GM23248 (cell line): ENCODE results near the gene LRMDA. TPM values are rescaled to one million over a fixed set of nuclear protein-coding genes. Genes with fewer than 3 reads are reported as not detected.
"Not testable (repeated sequence)": the region's sequence is repeated elsewhere in the genome, so short reads cannot be mapped to it uniquely, and the experiment has no call there.

Experiments
- DNase-seq: peaks from one replicate; pipeline ENCODE4 v3.0.0-alpha.2; 2015
- H2AFZ ChIP-seq: fragments of 200-600 bp; sonication (generic); 2 replicates; pipeline ENCODE4 v1.6.1; 2016; ENCODE audit warnings: antibody characterized with exemption
- H3F3A ChIP-seq: fragments of 200-600 bp; sonication (generic); 2 replicates; pipeline ENCODE4 v1.6.1; 2016; ENCODE audit warnings: mild to moderate bottlenecking, antibody characterized with exemption, mixed run types; ENCODE audit not compliant: insufficient read depth
- H3K27ac ChIP-seq: fragments of 200-600 bp; sonication (generic); 2 replicates; pipeline ENCODE4 v1.5.1; 2016; ENCODE audit warnings: mild to moderate bottlenecking
- H3K27me3 ChIP-seq: fragments of 200-600 bp; sonication (generic); replicated peaks from 2 replicates; pipeline ENCODE4 v1.6.1; 2016; ENCODE audit warnings: mild to moderate bottlenecking; ENCODE audit not compliant: insufficient read depth
- H3K36me3 ChIP-seq: fragments of 200-600 bp; sonication (generic); 2 replicates; pipeline ENCODE4 v1.6.1; 2016; ENCODE audit warnings: low read depth, mild to moderate bottlenecking
- H3K4me1 ChIP-seq: fragments of 200-600 bp; sonication (generic); 2 replicates; pipeline ENCODE4 v1.6.1; 2016; ENCODE audit warnings: mild to moderate bottlenecking; ENCODE audit not compliant: insufficient read depth
- H3K4me2 ChIP-seq: fragments of 200-600 bp; sonication (generic); one replicate; pipeline ENCODE4 v1.6.1; 2016; ENCODE audit warnings: mild to moderate bottlenecking; ENCODE audit not compliant: unreplicated experiment
- H3K4me3 ChIP-seq: fragments of 200-600 bp; sonication (generic); 2 replicates; pipeline ENCODE4 v1.5.1; 2016; ENCODE audit warnings: mild to moderate bottlenecking
- H3K79me2 ChIP-seq: fragments of 200-600 bp; sonication (generic); 2 replicates; pipeline ENCODE4 v1.6.1; 2016; ENCODE audit warnings: mild to moderate bottlenecking; ENCODE audit not compliant: insufficient read depth
- H3K9ac ChIP-seq: fragments of 200-600 bp; sonication (generic); 2 replicates; pipeline ENCODE4 v1.6.1; 2016; ENCODE audit warnings: mild to moderate bottlenecking
- H3K9me2 ChIP-seq: fragments of 200-600 bp; sonication (generic); 2 replicates; pipeline ENCODE4 v1.6.1; 2016; ENCODE audit warnings: mixed run types, mild to moderate bottlenecking, moderate library complexity; ENCODE audit not compliant: insufficient read depth
- H3K9me3 ChIP-seq: fragments of 200-600 bp; sonication (generic); one replicate; pipeline ENCODE4 v1.6.1; 2017; ENCODE audit warnings: low read depth
- H4K20me1 ChIP-seq: fragments of 200-600 bp; sonication (generic); 2 replicates; pipeline ENCODE4 v1.6.0; 2016; ENCODE audit not compliant: insufficient read depth
- EZH2 ChIP-seq: fragments of 200-600 bp; sonication (generic); IDR thresholded peaks from 2 replicates; pipeline ENCODE4 v1.6.1; 2018; ENCODE audit warnings: antibody characterized with exemption, mild to moderate bottlenecking; ENCODE audit not compliant: insufficient read depth, poor library complexity, severe bottlenecking
- EZH2phosphoT487 ChIP-seq: fragments of 200-600 bp; sonication (generic); IDR thresholded peaks from 2 replicates; pipeline ENCODE4 v1.6.1; 2018; ENCODE audit warnings: antibody characterized with exemption, moderate library complexity, mild to moderate bottlenecking, low read depth; ENCODE audit not compliant: insufficient read depth
- WGBS, 2 experiments: methylation state at CpG; one replicate each; pipeline ENCODE4 v1.1.6; 2015 to 2017; ENCODE audit warnings: low lambda C conversion rate in 2 of 2, low coverage in 1 of 2; ENCODE audit errors: missing lambda C conversion rate in 2 of 2; 5-methylcytosine and 5-hydroxymethylcytosine counted together
- in situ Hi-C: fragments of 300-500 bp; cut with MboI; formaldehyde crosslinking; loops from 2 replicates; pipeline ENCODE4 v1.15.0; 2020
- polyA plus RNA-seq: library from polyadenylated mRNA; unstranded; fragments of >200 nt; fragmentation: Nextera tagmentation; extraction: Ambion mirVana; gene quantifications from 2 replicates; pipeline ENCODE4 v1.2.1, GENCODE V29; 2016
- total RNA-seq: library from RNA; depleted of rRNA; stranded (reverse); fragments of >200 nt; shearing (Covaris generic); gene quantifications from 2 replicates; pipeline ENCODE4 v1.2.3, GENCODE V29; 2014

The LRMDA gene
- total and polyA plus RNA-seq, 2 experiments from 2014 or later, result 2.6 TPM; not detected in 1

DNA sequence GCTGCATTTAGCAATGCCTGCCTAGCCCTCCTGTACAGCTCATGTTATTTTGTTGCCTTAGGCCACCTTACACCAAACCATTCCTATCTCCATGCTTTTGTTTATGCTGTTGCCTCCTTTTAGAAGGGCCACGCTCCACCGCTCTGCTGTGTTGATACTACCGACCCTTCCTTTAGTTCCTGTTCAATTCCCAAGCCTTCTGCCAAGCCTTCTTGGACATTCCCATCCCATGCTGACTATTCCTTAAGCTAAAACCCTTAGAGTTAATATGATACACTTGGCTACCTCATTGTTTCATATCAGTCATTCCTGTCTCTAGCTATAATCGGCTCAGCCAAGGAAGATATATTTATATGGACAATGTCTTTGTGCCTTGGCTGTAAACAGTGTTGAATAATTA lies 705.5 kb downstream of the LRMDA start:
- H3K27ac ChIP-seq, result no peak overlapping the region
- H3K79me2 ChIP-seq, result no peaks in the 10 kb centered on the region
- H3K4me1 ChIP-seq, result peaks cover 6% of the 10 kb centered on the region; the same call in 1 of the 2 replicates
- H4K20me1 ChIP-seq, result no peaks in the 10 kb centered on the region
- no peaks in the 10 kb centered on the region for H3K9me3 ChIP-seq
- no peak for DNase-seq
- no peaks in the 10 kb centered on the region for H3F3A ChIP-seq
- H2AFZ ChIP-seq, result no peak overlapping the region
- H3K9ac ChIP-seq, result no peak overlapping the region
- H3K36me3 ChIP-seq, result no peaks in the 10 kb centered on the region
- H3K4me3 ChIP-seq, result no peak overlapping the region
- no peak overlapping the region for H3K4me2 ChIP-seq
- 92 to 99% methylated on average over 4 of the region's 4 CpGs for WGBS, 2 experiments
- H3K27me3 ChIP-seq, result no peaks in the 10 kb centered on the region; the same call in 1 of the 2 replicates
- in situ Hi-C loops, result no loop called here
- TF ChIP-seq EZH2, result no peak
- no peak for TF ChIP-seq EZH2phosphoT487
- no peaks in the 10 kb centered on the region for H3K9me2 ChIP-seq

DNA sequence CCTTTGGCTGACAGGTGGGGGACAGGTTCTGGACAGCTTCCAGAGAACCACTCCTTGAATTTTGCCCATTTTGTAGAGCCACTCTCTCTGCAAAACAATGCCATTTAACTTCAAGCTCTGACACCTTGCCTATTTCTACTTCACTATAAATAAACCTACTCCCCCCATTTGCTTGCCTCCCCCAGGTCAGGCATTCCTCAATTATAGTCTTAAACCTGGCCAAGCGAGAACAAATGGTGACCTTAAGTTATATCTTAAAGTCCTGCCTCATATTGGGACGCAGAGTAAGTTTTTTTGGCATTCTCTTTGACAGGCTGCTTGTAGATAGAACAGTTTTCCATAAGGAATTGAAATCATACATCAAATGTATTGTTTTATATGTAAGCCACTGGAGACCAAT lies 706.9 kb downstream of the LRMDA start:
- H2AFZ ChIP-seq, result no peak overlapping the region
- H3K79me2 ChIP-seq, result no peaks in the 10 kb centered on the region
- H3F3A ChIP-seq, result no peaks in the 10 kb centered on the region
- H3K4me3 ChIP-seq, result no peak overlapping the region
- no peaks in the 10 kb centered on the region for H3K36me3 ChIP-seq
- DNase-seq, result no peak
- H3K4me2 ChIP-seq, result no peak overlapping the region
- peaks cover 6% of the 10 kb centered on the region; the same call in 1 of the 2 replicates for H3K4me1 ChIP-seq
- no peaks in the 10 kb centered on the region for H4K20me1 ChIP-seq
- H3K9ac ChIP-seq, result no peak overlapping the region
- WGBS, 2 experiments, result 89 to 92% methylated on average over 2 of the region's 2 CpGs
- H3K27me3 ChIP-seq, result no peaks in the 10 kb centered on the region; the same call in 1 of the 2 replicates
- no peaks in the 10 kb centered on the region for H3K9me3 ChIP-seq
- no peak overlapping the region for H3K27ac ChIP-seq
- no peaks in the 10 kb centered on the region for H3K9me2 ChIP-seq
- in situ Hi-C loops, result no loop called here
- TF ChIP-seq EZH2, result no peak

DNA sequence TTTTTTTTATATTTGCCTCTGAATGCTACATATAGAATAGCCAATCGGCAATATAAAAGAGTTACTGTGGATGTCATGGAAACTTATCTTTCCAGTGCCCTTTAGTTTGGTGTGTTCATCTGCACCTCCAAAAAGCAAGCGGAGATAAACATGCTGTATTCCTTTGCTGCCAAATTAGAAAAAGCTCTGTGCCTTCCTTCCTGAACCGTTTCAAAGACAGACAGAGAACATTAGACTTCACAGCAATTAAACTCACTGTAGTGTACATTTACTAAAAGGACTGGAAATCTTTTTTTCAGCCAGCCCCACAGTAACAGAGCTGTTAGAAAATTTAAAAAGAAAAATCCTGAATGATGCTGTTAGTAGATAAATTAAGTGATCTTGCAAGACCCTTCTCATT lies 707.5 kb downstream of the LRMDA start:
- in situ Hi-C loops, result no loop called here
- no peaks in the 10 kb centered on the region for H3K9me3 ChIP-seq
- H4K20me1 ChIP-seq, result no peaks in the 10 kb centered on the region
- peaks cover 2% of the 10 kb centered on the region; the same call in 1 of the 2 replicates for H3K4me1 ChIP-seq
- no peak overlapping the region for H3K4me3 ChIP-seq
- H3F3A ChIP-seq, result no peaks in the 10 kb centered on the region
- H3K27me3 ChIP-seq, result no peaks in the 10 kb centered on the region; the same call in 1 of the 2 replicates
- 56 to 65% methylated on average over 3 of the region's 3 CpGs for WGBS, 2 experiments
- no peaks in the 10 kb centered on the region for H3K36me3 ChIP-seq
- H2AFZ ChIP-seq, result no peak overlapping the region
- H3K4me2 ChIP-seq, result no peak overlapping the region
- H3K79me2 ChIP-seq, result no peaks in the 10 kb centered on the region
- no peak overlapping the region for H3K27ac ChIP-seq
- H3K9me2 ChIP-seq, result no peaks in the 10 kb centered on the region
- no peak for DNase-seq
- TF ChIP-seq EZH2phosphoT487 (no peak), EZH2 (no peak)
- H3K9ac ChIP-seq, result no peak overlapping the region

DNA sequence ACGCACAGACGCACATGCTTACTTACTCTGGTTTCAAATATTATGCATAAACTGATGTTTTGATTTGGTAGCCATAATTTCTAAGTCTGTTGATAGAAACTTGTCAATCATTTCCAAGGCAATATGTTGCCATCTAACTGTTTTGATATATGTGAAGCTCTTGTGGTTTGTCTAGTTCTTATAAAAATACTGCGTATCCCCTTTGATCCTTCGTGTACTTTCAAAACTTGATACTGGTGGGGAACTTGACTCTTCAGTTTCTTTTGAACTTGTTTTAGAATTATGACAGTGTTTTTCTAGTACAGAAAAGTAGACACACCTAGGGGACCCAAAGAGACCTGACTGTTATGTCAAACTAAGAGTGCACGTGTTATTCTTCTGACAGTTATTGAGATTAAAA lies 708.0 kb downstream of the LRMDA start:
- H3K9me3 ChIP-seq, result no peaks in the 10 kb centered on the region

DNA sequence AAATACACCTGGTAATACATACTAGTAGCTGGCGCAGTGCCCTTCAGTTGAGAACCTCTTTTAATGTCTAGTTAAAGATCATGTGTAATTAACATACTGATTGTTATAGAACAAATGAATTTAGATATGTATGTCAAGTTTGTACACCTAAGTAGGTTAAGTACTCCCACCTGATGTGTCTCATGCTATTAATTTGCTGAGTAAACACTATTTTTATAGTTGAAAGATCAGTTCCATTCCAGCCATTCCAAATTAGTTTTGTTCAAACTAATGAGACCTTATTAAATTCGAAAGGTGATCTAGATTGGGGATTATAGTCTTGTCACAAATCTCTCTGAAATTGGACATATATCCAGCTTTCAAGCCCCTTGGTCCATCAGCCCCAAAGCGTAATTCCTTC lies 710.0 kb downstream of the LRMDA start:
- H3K4me3 ChIP-seq, result no peak overlapping the region
- H2AFZ ChIP-seq, result no peak overlapping the region
- in situ Hi-C loops, result no loop called here
- no peak for DNase-seq
- no peaks in the 10 kb centered on the region for H3K4me1 ChIP-seq
- WGBS, 2 experiments, result 86 to 90% methylated on average over 3 of the region's 3 CpGs
- no peak for TF ChIP-seq EZH2
- TF ChIP-seq EZH2phosphoT487, result no peak
- no peaks in the 10 kb centered on the region for H3K79me2 ChIP-seq
- no peaks in the 10 kb centered on the region; the same call in 1 of the 2 replicates for H3K27me3 ChIP-seq
- no peaks in the 10 kb centered on the region for H3K9me3 ChIP-seq
- no peak overlapping the region for H3K4me2 ChIP-seq
- H3K9me2 ChIP-seq, result no peaks in the 10 kb centered on the region
- H3K9ac ChIP-seq, result no peak overlapping the region
- no peaks in the 10 kb centered on the region for H3K36me3 ChIP-seq
- no peak overlapping the region for H3K27ac ChIP-seq
- no peaks in the 10 kb centered on the region for H3F3A ChIP-seq
- no peaks in the 10 kb centered on the region for H4K20me1 ChIP-seq

More for the DNA sequence above, 708.0 kb downstream of the LRMDA start:
- H3K4me2 ChIP-seq, result no peak overlapping the region
- TF ChIP-seq EZH2 (no peak), EZH2phosphoT487 (no peak)
- no peaks in the 10 kb centered on the region for H3K79me2 ChIP-seq
- in situ Hi-C loops, result no loop called here
- 93 to 95% methylated on average over 5 of the region's 5 CpGs for WGBS, 2 experiments
- H3K9ac ChIP-seq, result no peak overlapping the region
- no peak overlapping the region for H3K27ac ChIP-seq
- H4K20me1 ChIP-seq, result no peaks in the 10 kb centered on the region
- H3K9me2 ChIP-seq, result no peaks in the 10 kb centered on the region
- no peaks in the 10 kb centered on the region; the same call in 1 of the 2 replicates for H3K27me3 ChIP-seq
- no peaks in the 10 kb centered on the region for H3K4me1 ChIP-seq
- no peaks in the 10 kb centered on the region for H3K36me3 ChIP-seq
- no peak for DNase-seq
- H2AFZ ChIP-seq, result no peak overlapping the region
- no peaks in the 10 kb centered on the region for H3F3A ChIP-seq
- no peak overlapping the region for H3K4me3 ChIP-seq

DNA sequence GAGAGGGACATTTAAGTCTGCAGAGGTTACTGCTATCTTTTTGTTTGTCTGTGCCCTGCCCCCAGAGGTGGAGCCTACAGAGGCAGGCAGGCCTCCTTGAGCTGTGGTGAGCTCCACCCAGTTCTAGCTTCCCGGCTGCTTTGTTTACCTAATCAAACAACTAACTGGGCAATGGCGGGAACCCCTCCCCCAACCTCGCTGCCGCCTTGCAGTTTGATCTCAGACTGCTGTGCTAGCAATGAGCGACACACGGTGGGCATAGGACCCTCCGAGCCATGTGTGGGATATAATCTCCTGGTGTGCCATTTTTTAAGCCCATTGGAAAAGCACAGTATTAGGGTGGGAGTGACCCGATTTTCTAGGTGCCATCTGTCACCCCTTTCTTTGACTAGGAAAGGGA lies 716.8 kb downstream of the LRMDA start:
- in situ Hi-C loops, H3K4me1 ChIP-seq, H3K4me2 ChIP-seq, H3K27ac ChIP-seq, H3F3A ChIP-seq, H4K20me1 ChIP-seq, H3K27me3 ChIP-seq, H3K9me3 ChIP-seq, H2AFZ ChIP-seq, H3K79me2 ChIP-seq, H3K36me3 ChIP-seq, DNase-seq, H3K9ac ChIP-seq, H3K9me2 ChIP-seq, H3K4me3 ChIP-seq: not testable (repeated sequence)
- WGBS, 2 experiments, result 92 to 93% methylated on average over 8 of the region's 8 CpGs
